Stimulated activated CD8-positive, alpha-beta memory T cell treated with anti-CD3 and anti-CD28 coated beads, Interleukin-4, amount 100 ng/mL, for 48 hours (primary cell): ENCODE measurements around the gene PRKCE.

Source experiments
- DNase-seq: peaks from one replicate; pipeline ENCODE4 v3.0.0-alpha.2; 2020

The PRKCE gene

GRCh38 chr2:46163804-46164528, 512.5 kb downstream of the PRKCE start:
- DNase-seq: no peak

- no peak for DNase-seq
Observed at GRCh38 chr2:46164529-46165301, 513.2 kb downstream of the PRKCE start.

GRCh38 chr2:46165916-46166315, 514.4 kb downstream of the PRKCE start:
- no peak for DNase-seq

- DNase-seq: no peak
Observed at GRCh38 chr2:46167406-46167805, 515.9 kb downstream of the PRKCE start.

GRCh38 chr2:46167924-46168323, 516.4 kb downstream of the PRKCE start:
- DNase-seq: no peak

GRCh38 chr2:46169467-46169866, 518.0 kb downstream of the PRKCE start:
- DNase-seq: no peak

- no peak for DNase-seq
Observed at GRCh38 chr2:46170026-46170425, 518.6 kb downstream of the PRKCE start.

GRCh38 chr2:46170611-46171350, 519.3 kb downstream of the PRKCE start:
- no peak for DNase-seq

- DNase-seq: no peak
Observed at GRCh38 chr2:46171411-46171953, 520.0 kb downstream of the PRKCE start.

GRCh38 chr2:46171996-46172546, 520.6 kb downstream of the PRKCE start:
- DNase-seq: no peak

- DNase-seq: no peak
Observed at GRCh38 chr2:46173030-46173429, 521.6 kb downstream of the PRKCE start.

- DNase-seq: no peak
Observed at GRCh38 chr2:46173636-46174250, 522.3 kb downstream of the PRKCE start.

- DNase-seq: no peak
Observed at GRCh38 chr2:46174345-46175170, 523.1 kb downstream of the PRKCE start.

- DNase-seq: no peak
Observed at GRCh38 chr2:46175419-46175818, 523.9 kb downstream of the PRKCE start.

- DNase-seq: no peak
Observed at GRCh38 chr2:46177461-46178089, 526.1 kb downstream of the PRKCE start.

- peak; percentile 59 for DNase-seq
Observed at GRCh38 chr2:46179037-46179621, 527.7 kb downstream of the PRKCE start.

- DNase-seq: no peak
Observed at GRCh38 chr2:46180189-46180588, 528.7 kb downstream of the PRKCE start.

- no peak for DNase-seq
Observed at GRCh38 chr2:46181306-46181705, 529.8 kb downstream of the PRKCE start.

- no peak for DNase-seq
Observed at GRCh38 chr2:46181789-46182530, 530.5 kb downstream of the PRKCE start.

- DNase-seq: no peak
Observed at GRCh38 chr2:46183426-46183825, 532.0 kb downstream of the PRKCE start.
